VCaP (cell line): ENCODE results near the gene ISYNA1.

Source experiments
- H3K27ac ChIP-seq: fragments of 450-650 bp; 2 replicates; pipeline ENCODE4 v1.5.1; 2017
- CTCF ChIP-seq: fragments of 450-650 bp; conservative IDR thresholded peaks from 2 replicates; pipeline ENCODE4 v1.5.1; 2017; ENCODE audit warnings: mild to moderate bottlenecking, moderate library complexity

The ISYNA1 gene

GRCh38 chr19:18418483-18419194 lies 19.3 kb downstream of the ISYNA1 start:
- H3K27ac ChIP-seq: peak overlapping the region; percentile 83
- no peak for TF ChIP-seq CTCF

- H3K27ac ChIP-seq: peak overlapping the region; percentile 83
- no peak for TF ChIP-seq CTCF
Observed at GRCh38 chr19:18418029-18418482, 19.9 kb downstream of the ISYNA1 start.

- peak overlapping the region; percentile 83 for H3K27ac ChIP-seq
- no peak for TF ChIP-seq CTCF
Observed at GRCh38 chr19:18417250-18418028, 20.5 kb downstream of the ISYNA1 start.

GRCh38 chr19:18416778-18417249 lies 21.1 kb downstream of the ISYNA1 start:
- no peak for TF ChIP-seq CTCF
- peak overlapping the region; percentile 83 for H3K27ac ChIP-seq

GRCh38 chr19:18415178-18415867 lies 22.6 kb downstream of the ISYNA1 start:
- TF ChIP-seq CTCF: no peak
- H3K27ac ChIP-seq: no peak overlapping the region

GRCh38 chr19:18414504-18415177 lies 23.3 kb downstream of the ISYNA1 start:
- TF ChIP-seq CTCF: no peak
- no peak overlapping the region for H3K27ac ChIP-seq
